ENCODE measurements around the gene GDNF.

The GDNF gene

DNA sequence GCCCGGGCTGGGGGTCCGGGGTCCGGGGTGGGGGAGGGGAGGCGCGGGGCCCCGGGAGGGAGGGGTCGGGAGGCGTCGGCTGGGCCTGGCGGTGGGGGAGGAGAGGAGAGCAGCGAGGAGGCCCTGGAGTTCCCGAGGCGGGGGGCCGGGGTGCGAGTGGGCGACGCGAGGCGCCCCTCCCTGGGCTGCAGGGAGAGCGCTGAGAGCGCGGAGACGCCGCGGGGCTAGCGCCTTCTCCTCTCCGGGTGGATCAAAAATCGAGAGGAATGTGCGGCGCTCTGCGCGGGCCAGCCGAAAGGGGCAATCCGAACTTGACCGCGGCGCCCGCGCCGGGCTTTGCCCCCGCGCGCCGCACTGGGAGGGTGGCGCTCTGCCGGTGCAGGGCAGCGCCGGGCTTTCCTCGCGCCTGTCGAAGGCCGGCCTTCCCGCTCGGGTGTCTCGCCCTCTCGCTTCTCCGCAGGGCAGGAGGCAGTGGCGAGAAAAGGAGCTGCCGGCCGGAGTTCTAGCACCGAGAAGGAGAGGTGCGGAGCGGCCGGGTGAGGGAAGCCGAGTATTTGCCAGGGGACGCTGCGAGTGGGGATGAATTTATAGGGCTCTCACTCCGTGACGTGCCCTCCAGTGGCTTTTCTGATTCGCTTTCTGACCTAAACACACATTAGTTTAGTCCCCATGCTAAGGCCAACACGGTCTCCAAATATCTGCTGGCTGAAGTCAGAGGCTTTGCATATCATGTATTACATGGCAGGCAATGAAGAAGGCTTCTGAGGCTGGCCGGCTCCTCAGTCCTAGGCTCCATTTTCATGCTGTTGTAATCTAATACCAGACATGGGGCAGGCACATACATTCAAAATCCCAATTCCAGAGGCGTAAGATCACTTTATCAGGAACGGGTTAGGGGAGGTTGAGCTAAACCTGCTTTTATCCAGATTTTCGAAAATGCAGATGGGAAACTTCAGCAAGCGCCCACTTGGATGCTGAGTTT is 503 bp upstream of the GDNF start:
- POLR2A ChIA-PET = no interaction called here
- CTCF ChIA-PET = interaction anchor here (0.6 kb wide), 1 partner anchor 306 kb away, joined by 3 read pairs; no protein-coding TSS in a partner anchor
- TF ChIP-seq NFRKB (IDR thresholded peaks at IDR 0.05) = no peak
- TF ChIP-seq BHLHE40 (IDR thresholded peaks at IDR 0.05; ENCODE audit: borderline replicate concordance) = no peak
- no peak for TF ChIP-seq SP1 (IDR thresholded peaks at IDR 0.05)
- TF ChIP-seq TARDBP (IDR thresholded peaks at IDR 0.05) = no peak
- TF ChIP-seq L3MBTL2 (conservative IDR thresholded peaks at IDR 0.05) = peak; percentile 82
- TF ChIP-seq FOXA1 (IDR thresholded peaks at IDR 0.05) = no peak
- DNase-seq (ENCODE audit: extremely low spot score) = peak; percentile 66

DNA sequence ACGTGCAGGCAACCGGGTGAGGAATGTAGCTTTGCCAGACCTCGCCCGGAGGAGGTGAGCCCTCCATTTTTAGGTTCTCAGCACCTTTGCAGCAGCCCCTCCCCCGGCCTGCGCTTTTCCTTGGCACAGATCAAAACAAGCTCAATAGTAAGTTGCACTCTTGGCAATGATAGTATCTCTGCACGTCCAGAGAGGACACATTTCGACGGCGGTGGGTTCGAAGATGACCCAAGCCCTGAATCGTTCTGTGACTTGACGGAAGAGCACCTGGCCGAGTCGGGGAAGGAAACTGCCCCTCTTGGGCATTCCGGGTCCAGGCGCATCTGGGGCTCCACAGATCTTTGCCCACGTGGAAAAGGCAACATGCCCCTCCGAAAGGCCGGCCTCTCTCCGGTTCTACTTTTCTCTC is 904 bp downstream of the GDNF start:
- CTCF ChIA-PET = interaction anchor here (1.3 kb wide), 1 partner anchor 116 kb away, joined by 3 read pairs; no protein-coding TSS in a partner anchor
- TF ChIP-seq FOXK2 (IDR thresholded peaks at IDR 0.05) = no peak
- no peak for TF ChIP-seq FOXM1 (IDR thresholded peaks at IDR 0.05; ENCODE audit: borderline replicate concordance)
- no peak for TF ChIP-seq HDGF (IDR thresholded peaks at IDR 0.05; ENCODE audit: borderline replicate concordance)
- TF ChIP-seq LEF1 (IDR thresholded peaks at IDR 0.05; ENCODE audit: borderline replicate concordance) = no peak
- TF ChIP-seq FOXA1 (IDR thresholded peaks at IDR 0.05) = no peak
- no peak for TF ChIP-seq TARDBP (IDR thresholded peaks at IDR 0.05)
- no peak for TF ChIP-seq BHLHE40 (IDR thresholded peaks at IDR 0.05; ENCODE audit: borderline replicate concordance)
- no peak for TF ChIP-seq ZNF384 (IDR thresholded peaks at IDR 0.05)
- TF ChIP-seq, protein P1, sequence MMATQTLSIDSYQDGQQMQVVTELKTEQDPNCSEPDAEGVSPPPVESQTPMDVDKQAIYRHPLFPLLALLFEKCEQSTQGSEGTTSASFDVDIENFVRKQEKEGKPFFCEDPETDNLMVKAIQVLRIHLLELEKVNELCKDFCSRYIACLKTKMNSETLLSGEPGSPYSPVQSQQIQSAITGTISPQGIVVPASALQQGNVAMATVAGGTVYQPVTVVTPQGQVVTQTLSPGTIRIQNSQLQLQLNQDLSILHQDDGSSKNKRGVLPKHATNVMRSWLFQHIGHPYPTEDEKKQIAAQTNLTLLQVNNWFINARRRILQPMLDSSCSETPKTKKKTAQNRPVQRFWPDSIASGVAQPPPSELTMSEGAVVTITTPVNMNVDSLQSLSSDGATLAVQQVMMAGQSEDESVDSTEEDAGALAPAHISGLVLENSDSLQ (IDR thresholded peaks at IDR 0.05) = no peak
- TF ChIP-seq L3MBTL2 (conservative IDR thresholded peaks at IDR 0.05) = no peak
- no peak for TF ChIP-seq CTBP1 (IDR thresholded peaks at IDR 0.05; ENCODE audit: borderline replicate concordance)
- TF ChIP-seq ARNT (IDR thresholded peaks at IDR 0.05) = no peak
- no peak for TF ChIP-seq SP1 (IDR thresholded peaks at IDR 0.05)
- no peak for TF ChIP-seq ELF4 (IDR thresholded peaks at IDR 0.05)
- TF ChIP-seq SUZ12 (IDR thresholded peaks at IDR 0.05) = no peak
- TF ChIP-seq NFRKB (IDR thresholded peaks at IDR 0.05) = no peak
- POLR2A ChIA-PET = interaction anchor here (0.9 kb wide), 1 partner anchor 468 kb away, joined by 3 read pairs; the partner anchor contains the start of gene NUP155
- no peak for DNase-seq (ENCODE audit: extremely low spot score)

GRCh38 chr5:37838152-37838932 is 1.5 kb downstream of the GDNF start:
- TF ChIP-seq LEF1 (IDR thresholded peaks at IDR 0.05; ENCODE audit: borderline replicate concordance) = no peak
- TF ChIP-seq SUZ12 (IDR thresholded peaks at IDR 0.05) = no peak
- TF ChIP-seq ELF4 (IDR thresholded peaks at IDR 0.05) = no peak
- TF ChIP-seq, protein P1 (IDR thresholded peaks at IDR 0.05) = no peak
- no peak for TF ChIP-seq FOXK2 (IDR thresholded peaks at IDR 0.05)
- no peak for TF ChIP-seq FOXM1 (IDR thresholded peaks at IDR 0.05; ENCODE audit: borderline replicate concordance)
- no peak for TF ChIP-seq L3MBTL2 (conservative IDR thresholded peaks at IDR 0.05)
- no peak for TF ChIP-seq FOXA1 (IDR thresholded peaks at IDR 0.05)
- no peak for TF ChIP-seq ZNF384 (IDR thresholded peaks at IDR 0.05)
- TF ChIP-seq TARDBP (IDR thresholded peaks at IDR 0.05) = no peak
- TF ChIP-seq HDGF (IDR thresholded peaks at IDR 0.05; ENCODE audit: borderline replicate concordance) = no peak
- no peak for TF ChIP-seq BHLHE40 (IDR thresholded peaks at IDR 0.05; ENCODE audit: borderline replicate concordance)
- no peak for TF ChIP-seq NFRKB (IDR thresholded peaks at IDR 0.05)
- no peak for TF ChIP-seq ARNT (IDR thresholded peaks at IDR 0.05)
- TF ChIP-seq CTBP1 (IDR thresholded peaks at IDR 0.05; ENCODE audit: borderline replicate concordance) = no peak
- TF ChIP-seq SP1 (IDR thresholded peaks at IDR 0.05) = no peak
- no peak for DNase-seq (ENCODE audit: extremely low spot score)
- CTCF ChIA-PET = interaction anchor here (1.3 kb wide), 1 partner anchor 115 kb away, joined by 3 read pairs; no protein-coding TSS in a partner anchor
- POLR2A ChIA-PET = no interaction called here

DNA sequence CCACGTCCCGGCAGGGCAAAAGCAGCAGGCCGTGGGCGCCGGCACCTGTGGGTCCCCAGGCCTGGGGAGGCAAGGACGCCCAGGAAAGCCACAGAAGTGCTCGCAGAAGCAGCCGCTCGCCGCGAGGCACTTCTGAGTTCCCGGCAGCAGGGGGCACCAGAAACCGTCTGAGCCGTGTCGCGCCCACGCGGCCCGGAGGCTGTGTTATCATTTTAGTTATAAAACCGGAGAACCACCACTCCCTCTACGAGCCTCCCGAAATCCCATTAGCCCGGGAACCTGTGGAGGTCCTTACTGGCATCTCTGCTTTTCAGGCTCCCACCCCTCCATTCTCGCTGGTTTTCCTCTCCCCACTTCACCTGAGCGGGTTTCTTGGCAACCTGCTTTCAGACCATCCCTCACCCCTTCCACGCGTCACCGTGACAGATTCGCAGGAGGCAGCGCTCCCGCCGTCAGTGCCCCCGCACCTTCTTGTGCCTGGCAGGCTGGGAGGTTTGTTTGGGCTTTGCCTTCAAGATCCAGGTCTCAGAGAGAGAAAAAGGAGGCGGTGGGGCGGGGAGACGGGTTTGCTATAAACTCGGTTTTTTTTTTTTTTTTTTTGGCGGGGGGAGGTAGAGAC is 2.3 kb downstream of the GDNF start:
- no peak for DNase-seq (ENCODE audit: extremely low spot score)
- POLR2A ChIA-PET = no interaction called here

More for the DNA sequence above, 2.3 kb downstream of the GDNF start:
- CTCF ChIA-PET = no interaction called here
- TF ChIP-seq, protein P1 (IDR thresholded peaks at IDR 0.05) = no peak
- no peak for TF ChIP-seq FOXK2 (IDR thresholded peaks at IDR 0.05)
